ENCODE results near the gene CUL7.

Gene CUL7

DNA sequence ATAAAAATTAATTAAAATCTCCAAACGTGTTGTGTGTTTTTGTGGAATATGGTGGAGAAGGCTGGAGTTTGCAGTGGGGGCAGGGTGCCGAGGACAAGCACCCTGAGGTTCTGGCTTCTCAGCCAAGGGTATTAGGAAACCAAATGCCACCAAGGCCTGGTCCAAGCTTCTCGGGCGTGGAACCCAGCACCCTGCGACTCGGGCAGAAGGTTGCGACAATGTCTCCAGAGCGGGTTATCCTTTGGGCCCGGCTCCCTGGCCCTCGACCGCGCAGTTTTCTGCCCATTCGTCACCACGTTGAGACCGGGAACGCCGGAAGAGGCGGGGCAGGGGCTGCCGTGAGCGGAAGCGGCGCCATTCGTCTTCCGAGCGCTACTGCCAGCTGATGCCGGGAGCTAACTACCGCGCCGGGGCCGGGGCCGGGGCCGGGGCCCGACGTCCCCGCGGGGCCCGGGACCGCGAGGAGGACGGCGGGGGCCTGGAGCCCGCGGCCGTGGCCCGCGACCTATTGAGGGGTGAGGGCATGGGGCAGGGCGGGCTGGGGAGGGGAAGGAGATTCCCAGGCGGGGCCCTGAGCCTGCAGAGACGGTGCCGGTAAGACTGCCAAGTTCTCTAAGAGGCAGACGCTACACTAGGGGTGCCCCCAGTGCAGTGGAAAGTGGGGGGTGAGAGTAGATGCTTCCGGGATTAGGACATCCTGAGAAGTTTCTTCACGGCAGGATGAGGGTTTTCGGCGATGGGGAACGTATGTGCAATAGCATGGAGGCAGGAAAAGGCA is 32.2 kb downstream of the CUL7 start, which contains the start of gene RRP36:
TSS of gene RRP36 (plus strand) at position 354 of the 778 bp plus-strand sequence. CDS start at position 386, 32 bp downstream.
- H3K27ac ChIP-seq (ENCODE audit: low read length): peak within 1 kb of the TSS; percentile 72
- peak within 1 kb of the TSS; percentile 58 for H3K9ac ChIP-seq (ENCODE audit: low read depth, low read length)
- H3K9me3 ChIP-seq (ENCODE audit: insufficient read depth, low read length, severe bottlenecking): no peaks in the 10 kb centered on the region
- H3K4me1 ChIP-seq (ENCODE audit: insufficient read depth, low read length): peaks cover 58% of the 10 kb centered on the region
- no peak for TF ChIP-seq EZH2 (IDR thresholded peaks at IDR 0.05; ENCODE audit: borderline replicate concordance, low read depth, low read length, severe bottlenecking)
- TF ChIP-seq CTCF (IDR thresholded peaks at IDR 0.05; ENCODE audit: borderline replicate concordance, extremely low read depth, low read length, poor library complexity, severe bottlenecking): no peak
- peak within 1 kb of the TSS; percentile 73 for H2AFZ ChIP-seq (ENCODE audit: low read depth, low read length)
- peak; percentile 90 for ATAC-seq (ENCODE audit: insufficient read depth, low read depth)
- H3K79me2 ChIP-seq (ENCODE audit: insufficient read depth, low read length): peaks cover 58% of the 10 kb centered on the region
- no peaks in the 10 kb centered on the region for H3K27me3 ChIP-seq (ENCODE audit: insufficient read depth, low read length, poor library complexity)
- H3K4me3 ChIP-seq (ENCODE audit: low read depth in 1 of 2, low read length in 2 of 2): peak within 1 kb of the TSS; percentile 58 to 86; a peak in 3 of 4 replicates
- H3K4me2 ChIP-seq (ENCODE audit: insufficient read depth, low read length): peak within 1 kb of the TSS; percentile 79
- H4K20me1 ChIP-seq (ENCODE audit: insufficient read depth, low read length): peaks cover 29% of the 10 kb centered on the region
- DNase-seq: peak; percentile 81
- peaks cover 75% of the 10 kb centered on the region for H3K36me3 ChIP-seq (ENCODE audit: insufficient read depth, low read length)

GRCh38 chr6:43020847-43021246 is 32.8 kb downstream of the CUL7 start:
- peaks cover 75% of the 10 kb centered on the region for H3K36me3 ChIP-seq (ENCODE audit: insufficient read depth, low read length)
- H3K9ac ChIP-seq (ENCODE audit: low read depth, low read length): peak overlapping the region; percentile 58
- H3K27me3 ChIP-seq (ENCODE audit: insufficient read depth, low read length, poor library complexity): no peaks in the 10 kb centered on the region
- TF ChIP-seq EZH2 (IDR thresholded peaks at IDR 0.05; ENCODE audit: borderline replicate concordance, low read depth, low read length, severe bottlenecking) (no peak), CTCF (IDR thresholded peaks at IDR 0.05; ENCODE audit: borderline replicate concordance, extremely low read depth, low read length, poor library complexity, severe bottlenecking) (no peak)
- H3K27ac ChIP-seq (ENCODE audit: low read length): peak overlapping the region; percentile 72
- peaks cover 64% of the 10 kb centered on the region for H3K79me2 ChIP-seq (ENCODE audit: insufficient read depth, low read length)
- peak; percentile 28 for ATAC-seq (ENCODE audit: insufficient read depth, low read depth)
- DNase-seq: peak; percentile 31
- peak overlapping the region; percentile 73 for H2AFZ ChIP-seq (ENCODE audit: low read depth, low read length)
- no peaks in the 10 kb centered on the region for H3K9me3 ChIP-seq (ENCODE audit: insufficient read depth, low read length, severe bottlenecking)
- H4K20me1 ChIP-seq (ENCODE audit: insufficient read depth, low read length): peaks cover 34% of the 10 kb centered on the region
- peak overlapping the region; percentile 58 to 86; a peak in 3 of 4 replicates for H3K4me3 ChIP-seq (ENCODE audit: low read depth in 1 of 2, low read length in 2 of 2)
- peak overlapping the region; percentile 79 for H3K4me2 ChIP-seq (ENCODE audit: insufficient read depth, low read length)
- peaks cover 64% of the 10 kb centered on the region for H3K4me1 ChIP-seq (ENCODE audit: insufficient read depth, low read length)

- peak overlapping the region; percentile 72; the same call in 1 of the 2 replicates for H3K27ac ChIP-seq (ENCODE audit: low read length)
- peaks cover 37% of the 10 kb centered on the region for H4K20me1 ChIP-seq (ENCODE audit: insufficient read depth, low read length)
- H3K9ac ChIP-seq (ENCODE audit: low read depth, low read length): peak overlapping the region; percentile 58; the same call in 1 of the 2 replicates
- H3K79me2 ChIP-seq (ENCODE audit: insufficient read depth, low read length): peaks cover 71% of the 10 kb centered on the region
- no peak for TF ChIP-seq CTCF (IDR thresholded peaks at IDR 0.05; ENCODE audit: borderline replicate concordance, extremely low read depth, low read length, poor library complexity, severe bottlenecking)
- no peak for TF ChIP-seq EZH2 (IDR thresholded peaks at IDR 0.05; ENCODE audit: borderline replicate concordance, low read depth, low read length, severe bottlenecking)
- H3K9me3 ChIP-seq (ENCODE audit: insufficient read depth, low read length, severe bottlenecking): no peaks in the 10 kb centered on the region
- H3K4me3 ChIP-seq (ENCODE audit: low read depth in 1 of 2, low read length in 2 of 2): peak overlapping the region in 1 of 2 experiments; percentile 86; a peak in 2 of 4 replicates
- H3K4me1 ChIP-seq (ENCODE audit: insufficient read depth, low read length): peaks cover 70% of the 10 kb centered on the region
- no peak for ATAC-seq (ENCODE audit: insufficient read depth, low read depth)
- H3K36me3 ChIP-seq (ENCODE audit: insufficient read depth, low read length): peaks cover 71% of the 10 kb centered on the region
- no peak overlapping the region for H2AFZ ChIP-seq (ENCODE audit: low read depth, low read length)
- H3K4me2 ChIP-seq (ENCODE audit: insufficient read depth, low read length): peak overlapping the region; percentile 79
- no peaks in the 10 kb centered on the region for H3K27me3 ChIP-seq (ENCODE audit: insufficient read depth, low read length, poor library complexity)
- no peak for DNase-seq
These were observed 33.5 kb downstream of the CUL7 start for GRCh38 chr6:43020052-43020705.
